Kidney epithelial cell (primary cell): ENCODE measurements around the gene SMIM21. TPM values are rescaled to one million over a fixed set of nuclear protein-coding genes. Genes with fewer than 3 reads are reported as not detected.

Experiments used
- DNase-seq: peaks from one replicate; pipeline ENCODE4 v3.0.0-alpha.2; 2010; ENCODE audit warnings: low read depth
- H3K27me3 ChIP-seq: 2 replicates; pipeline ENCODE4 v1.6.0; 2011; ENCODE audit warnings: low read length; ENCODE audit not compliant: control insufficient read depth, insufficient read depth
- H3K36me3 ChIP-seq: 2 replicates; pipeline ENCODE4 v1.5.1; 2011; ENCODE audit warnings: low read length; ENCODE audit not compliant: control insufficient read depth, insufficient read depth
- H3K4me3 ChIP-seq: 2 replicates; pipeline ENCODE4 v1.5.1; 2011; ENCODE audit warnings: low read depth, mild to moderate bottlenecking, control low read depth, low read length
- total RNA-seq: library from RNA; depleted of rRNA; stranded (reverse); fragments of >200 nt; gene quantifications from 2 replicates; pipeline ENCODE4 v1.2.3, GENCODE V29; 2015
- TF ChIP-seq, protein P1 (sequence below): IDR thresholded peaks from 2 replicates; pipeline ENCODE4 v1.5.1; 2011; ENCODE audit warnings: mild to moderate bottlenecking, moderate library complexity, low read length, control low read depth, inconsistent platforms; ENCODE audit not compliant: insufficient read depth, poor library complexity, severe bottlenecking

Gene SMIM21
- total RNA-seq, 1 donor from 2014 or later, result not detected

DNA sequence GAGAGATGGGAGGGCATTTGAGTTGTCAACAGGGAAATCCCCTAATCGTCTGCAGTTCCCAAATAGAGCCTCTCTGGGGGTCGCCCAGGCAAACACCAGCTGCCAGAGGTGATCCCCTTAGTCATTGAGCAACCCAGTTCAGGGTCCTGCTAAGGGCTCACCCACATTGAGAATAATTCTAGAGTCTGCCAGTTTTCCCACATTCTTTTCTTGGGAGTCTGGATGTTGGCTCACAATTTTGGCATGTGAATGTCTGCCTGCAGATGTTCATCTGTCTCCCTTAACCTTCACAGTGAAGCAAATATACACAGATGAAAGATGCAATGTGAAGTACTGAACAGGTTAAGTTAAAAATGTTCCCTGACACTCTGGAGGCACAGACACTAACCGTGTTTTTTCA is 11.4 kb upstream of the SMIM21 start:
- H3K36me3 ChIP-seq, result no peaks in the 10 kb centered on the region
- H3K4me3 ChIP-seq, result no peak overlapping the region
- TF ChIP-seq, protein P1, sequence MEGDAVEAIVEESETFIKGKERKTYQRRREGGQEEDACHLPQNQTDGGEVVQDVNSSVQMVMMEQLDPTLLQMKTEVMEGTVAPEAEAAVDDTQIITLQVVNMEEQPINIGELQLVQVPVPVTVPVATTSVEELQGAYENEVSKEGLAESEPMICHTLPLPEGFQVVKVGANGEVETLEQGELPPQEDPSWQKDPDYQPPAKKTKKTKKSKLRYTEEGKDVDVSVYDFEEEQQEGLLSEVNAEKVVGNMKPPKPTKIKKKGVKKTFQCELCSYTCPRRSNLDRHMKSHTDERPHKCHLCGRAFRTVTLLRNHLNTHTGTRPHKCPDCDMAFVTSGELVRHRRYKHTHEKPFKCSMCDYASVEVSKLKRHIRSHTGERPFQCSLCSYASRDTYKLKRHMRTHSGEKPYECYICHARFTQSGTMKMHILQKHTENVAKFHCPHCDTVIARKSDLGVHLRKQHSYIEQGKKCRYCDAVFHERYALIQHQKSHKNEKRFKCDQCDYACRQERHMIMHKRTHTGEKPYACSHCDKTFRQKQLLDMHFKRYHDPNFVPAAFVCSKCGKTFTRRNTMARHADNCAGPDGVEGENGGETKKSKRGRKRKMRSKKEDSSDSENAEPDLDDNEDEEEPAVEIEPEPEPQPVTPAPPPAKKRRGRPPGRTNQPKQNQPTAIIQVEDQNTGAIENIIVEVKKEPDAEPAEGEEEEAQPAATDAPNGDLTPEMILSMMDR, result no peak
- no peak for DNase-seq
- peaks cover 4% of the 10 kb centered on the region for H3K27me3 ChIP-seq

DNA sequence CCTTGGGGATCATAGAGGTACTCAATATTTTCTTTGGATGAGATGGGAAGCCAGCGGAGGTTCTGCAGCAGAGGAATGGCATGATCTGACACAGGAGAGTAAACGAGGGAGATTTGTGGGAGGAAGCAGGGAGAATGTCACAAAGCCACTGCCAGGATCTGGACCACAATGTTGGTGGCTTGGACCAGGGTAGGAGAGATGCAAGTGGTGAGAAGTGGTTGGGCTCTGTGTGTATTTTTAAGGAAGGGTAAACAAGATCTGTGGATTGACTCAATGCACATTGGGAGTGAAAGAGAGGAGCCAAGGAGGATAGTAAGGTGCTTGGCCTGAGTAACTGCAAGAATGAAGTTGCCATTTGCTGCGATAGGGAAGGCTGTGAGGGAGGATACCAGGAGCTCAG is 10.5 kb upstream of the SMIM21 start:
- DNase-seq, result no peak
- Histone ChIP-seq H3K4me3 (no peak overlapping the region), H3K36me3 (no peaks in the 10 kb centered on the region), H3K27me3 (peaks cover 4% of the 10 kb centered on the region)
- TF ChIP-seq, protein P1, result no peak

DNA sequence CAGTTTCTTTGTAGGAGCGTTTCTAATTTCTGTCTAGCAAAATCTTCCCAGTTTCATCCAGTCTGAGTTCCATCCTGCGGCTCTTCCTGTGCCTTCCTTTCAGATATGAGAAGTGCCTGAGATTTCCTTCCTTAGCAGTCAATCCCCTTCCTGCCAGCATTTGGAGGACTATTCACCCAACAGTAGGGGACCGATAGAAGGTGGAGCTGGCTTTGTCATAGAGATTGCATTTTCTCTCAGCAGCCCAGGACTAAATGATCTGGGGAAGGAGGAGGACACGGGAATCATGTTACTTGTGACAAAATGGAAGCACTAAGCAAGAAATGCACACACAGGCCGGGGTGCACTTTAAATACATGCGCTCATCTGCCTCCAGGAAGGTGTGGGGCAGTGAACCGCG is 5.6 kb upstream of the SMIM21 start:
- Histone ChIP-seq H3K36me3 (no peaks in the 10 kb centered on the region), H3K27me3 (no peaks in the 10 kb centered on the region), H3K4me3 (no peak overlapping the region)
- TF ChIP-seq, protein P1, result no peak
- DNase-seq, result no peak

DNA sequence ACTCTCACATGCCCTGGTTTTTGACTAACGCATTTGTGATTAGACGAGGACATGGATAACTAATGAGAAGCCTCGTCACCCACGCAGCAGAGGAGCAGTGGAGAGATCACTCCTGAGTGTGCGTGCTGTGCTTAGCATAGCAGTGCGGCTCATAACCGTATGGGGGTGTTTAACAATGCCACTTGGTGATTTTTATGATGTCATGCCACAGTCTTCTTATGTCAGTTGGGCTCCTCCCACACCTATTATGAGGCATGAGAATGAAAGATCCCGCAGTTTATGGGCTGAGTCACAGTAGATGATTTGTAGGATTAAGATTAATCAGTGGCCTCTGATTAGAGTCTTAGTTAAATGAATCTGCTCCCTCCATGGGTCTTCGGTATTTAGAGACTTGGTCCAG is 2.5 kb upstream of the SMIM21 start:
- no peak for DNase-seq
- Histone ChIP-seq H3K36me3 (no peaks in the 10 kb centered on the region), H3K27me3 (no peaks in the 10 kb centered on the region), H3K4me3 (no peak overlapping the region)
- TF ChIP-seq, protein P1, result no peak

DNA sequence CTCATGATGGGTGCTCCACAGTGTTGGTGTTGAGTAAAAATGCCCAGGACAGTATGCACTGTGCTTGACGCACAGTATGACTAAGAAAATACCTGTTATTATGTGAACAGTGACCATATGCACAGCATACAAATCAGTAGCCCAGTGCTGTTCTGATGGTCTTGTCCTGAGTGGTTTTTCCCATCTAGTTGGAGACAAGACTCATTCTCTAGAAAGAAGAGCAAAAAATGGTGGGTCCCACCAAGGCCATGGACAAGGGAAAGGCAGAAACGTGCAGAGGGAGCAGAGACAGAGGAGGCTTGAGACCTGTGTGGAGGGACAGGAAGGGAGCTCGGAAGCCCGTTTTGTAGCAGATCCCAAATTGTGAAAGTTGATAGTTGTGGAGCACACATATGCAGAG is 987 bp upstream of the SMIM21 start:
- Histone ChIP-seq H3K36me3 (no peaks in the 10 kb centered on the region), H3K27me3 (no peaks in the 10 kb centered on the region), H3K4me3 (no peak overlapping the region)
- no peak for DNase-seq
- TF ChIP-seq, protein P1, result no peak

DNA sequence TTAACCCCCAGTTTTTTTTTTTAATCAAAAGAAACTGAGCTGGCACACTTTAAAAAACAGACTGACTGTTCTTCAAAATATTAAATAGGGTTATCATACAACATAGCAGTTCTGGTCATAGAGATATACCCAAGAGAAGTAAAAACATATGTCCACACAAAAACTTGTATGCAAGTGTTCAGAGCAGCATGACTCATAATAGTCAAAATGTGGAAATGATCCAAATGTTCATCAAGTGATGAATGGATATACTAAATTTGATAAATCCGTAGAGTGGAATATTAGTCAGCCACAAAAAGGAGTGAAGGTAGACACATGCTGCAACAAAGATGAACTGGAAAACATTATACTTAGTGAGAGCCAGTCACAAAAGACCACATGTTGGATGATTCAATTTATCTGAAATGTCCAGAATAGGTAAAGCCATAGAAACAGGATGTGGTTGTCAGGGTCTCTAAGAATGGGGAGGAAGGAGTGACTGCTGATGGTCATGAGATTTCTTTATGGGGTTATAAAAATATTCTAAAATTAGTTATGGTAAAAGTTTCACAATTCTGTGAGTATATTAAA is 5.1 kb downstream of the SMIM21 start:
- Histone ChIP-seq H3K4me3 (no peak overlapping the region), H3K27me3 (no peaks in the 10 kb centered on the region), H3K36me3 (no peaks in the 10 kb centered on the region)
- no peak for DNase-seq
- TF ChIP-seq, protein P1, result no peak
